ENCODE measurements around the gene HYAL1.
"Not testable (repeated sequence)": the region's sequence is repeated elsewhere in the genome, so short reads cannot be mapped to it uniquely, and the experiment has no call there.

The HYAL1 gene

DNA sequence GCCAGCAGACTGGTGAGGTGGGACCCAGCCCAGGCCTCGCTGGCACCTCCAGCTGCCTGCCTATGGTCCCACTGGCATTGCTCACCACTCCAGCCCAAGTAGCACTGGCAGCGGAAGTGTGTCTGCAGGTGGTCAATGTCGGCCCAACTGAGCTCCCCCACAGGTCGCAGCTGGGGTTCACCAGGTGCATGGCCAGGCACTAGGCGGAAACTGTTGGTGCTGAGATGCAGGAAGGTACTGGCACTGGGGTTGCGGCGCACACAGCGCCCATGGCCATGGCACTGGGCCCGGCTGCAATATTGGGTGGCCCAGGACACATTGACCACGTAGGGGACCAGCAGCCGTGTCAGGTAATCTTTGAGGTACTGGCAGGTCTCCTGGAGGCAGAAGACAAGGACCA lies 14.8 kb upstream of the HYAL1 start:
- no peak for DNase-seq

DNA sequence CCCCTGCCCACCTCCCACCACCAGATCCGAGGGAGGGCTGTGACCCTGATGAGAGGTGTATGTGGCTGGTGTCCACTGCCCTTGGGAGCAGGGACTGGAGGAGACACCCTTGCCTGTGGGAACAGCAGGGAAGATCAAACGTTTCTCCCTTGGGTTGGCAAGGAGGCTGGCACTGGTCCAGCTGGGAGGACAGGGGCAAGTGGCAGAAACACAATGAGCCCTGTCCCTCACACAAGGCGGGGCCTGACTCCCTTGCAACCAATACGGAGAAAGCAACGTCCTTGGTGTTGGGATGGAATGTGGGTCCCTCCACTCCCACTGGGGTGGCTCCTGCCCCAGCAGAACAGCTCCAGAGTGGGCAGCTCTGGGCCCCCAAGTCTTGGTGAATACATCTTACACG lies 13.9 kb upstream of the HYAL1 start:
- no peak for DNase-seq

- DNase-seq = peak; percentile 66
Observed at GRCh38 chr3:50316657-50317242, 13.4 kb upstream of the HYAL1 start.

- no peak for DNase-seq
Observed at GRCh38 chr3:50314816-50315215, 11.4 kb upstream of the HYAL1 start.

- no peak for DNase-seq
Observed at GRCh38 chr3:50314342-50314741, 11.0 kb upstream of the HYAL1 start.

- not testable (repeated sequence) for DNase-seq
Observed at GRCh38 chr3:50312041-50312440, 8.7 kb upstream of the HYAL1 start.

GRCh38 chr3:50304601-50305000 lies 1.2 kb upstream of the HYAL1 start:
- no peak for DNase-seq

- DNase-seq = no peak
Observed at GRCh38 chr3:50302095-50303012, 1.0 kb downstream of the HYAL1 start.

DNA sequence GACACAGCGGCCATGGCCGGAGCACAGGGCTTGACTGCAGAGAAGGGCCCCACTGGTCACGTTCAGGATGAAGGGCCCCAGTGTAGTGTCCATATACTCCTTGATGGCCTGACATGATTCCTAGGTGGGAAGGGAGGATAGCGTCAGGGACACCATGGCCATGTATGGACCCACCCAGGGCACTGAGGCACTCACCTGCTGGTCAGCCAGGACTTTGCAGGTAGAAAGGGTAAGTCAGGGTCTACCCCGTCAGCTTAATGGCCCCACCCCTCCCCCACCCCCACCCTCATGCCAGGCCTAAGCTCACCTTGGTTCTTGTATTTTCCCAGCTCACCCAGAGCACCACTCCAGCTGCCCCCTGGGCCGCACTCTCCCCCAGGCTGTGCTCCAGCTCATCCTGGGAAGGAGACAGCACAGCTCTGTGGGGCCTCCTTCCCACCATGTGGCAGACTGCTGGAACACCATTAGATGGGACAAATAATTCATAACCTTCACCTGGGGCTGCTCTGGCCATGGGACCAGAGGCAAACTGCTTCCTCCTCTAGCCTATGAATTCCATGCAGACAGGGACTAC lies 2.6 kb downstream of the HYAL1 start:
- no peak for DNase-seq

- DNase-seq = peak; percentile 37
Observed at GRCh38 chr3:50299929-50300680, 3.3 kb downstream of the HYAL1 start.

- DNase-seq = no peak
Observed at GRCh38 chr3:50299638-50299928, 3.8 kb downstream of the HYAL1 start.

GRCh38 chr3:50298836-50299637 lies 4.3 kb downstream of the HYAL1 start, which contains the start of the genes HYAL3 and NAA80:
Gene HYAL3 (minus strand): TSS chr3:50299405. CDS start chr3:50295602, 3,803 bp downstream.
Gene NAA80 (minus strand): TSS chr3:50299405. CDS start chr3:50297463, 1,942 bp downstream.
- DNase-seq = peak; percentile 100

DNA sequence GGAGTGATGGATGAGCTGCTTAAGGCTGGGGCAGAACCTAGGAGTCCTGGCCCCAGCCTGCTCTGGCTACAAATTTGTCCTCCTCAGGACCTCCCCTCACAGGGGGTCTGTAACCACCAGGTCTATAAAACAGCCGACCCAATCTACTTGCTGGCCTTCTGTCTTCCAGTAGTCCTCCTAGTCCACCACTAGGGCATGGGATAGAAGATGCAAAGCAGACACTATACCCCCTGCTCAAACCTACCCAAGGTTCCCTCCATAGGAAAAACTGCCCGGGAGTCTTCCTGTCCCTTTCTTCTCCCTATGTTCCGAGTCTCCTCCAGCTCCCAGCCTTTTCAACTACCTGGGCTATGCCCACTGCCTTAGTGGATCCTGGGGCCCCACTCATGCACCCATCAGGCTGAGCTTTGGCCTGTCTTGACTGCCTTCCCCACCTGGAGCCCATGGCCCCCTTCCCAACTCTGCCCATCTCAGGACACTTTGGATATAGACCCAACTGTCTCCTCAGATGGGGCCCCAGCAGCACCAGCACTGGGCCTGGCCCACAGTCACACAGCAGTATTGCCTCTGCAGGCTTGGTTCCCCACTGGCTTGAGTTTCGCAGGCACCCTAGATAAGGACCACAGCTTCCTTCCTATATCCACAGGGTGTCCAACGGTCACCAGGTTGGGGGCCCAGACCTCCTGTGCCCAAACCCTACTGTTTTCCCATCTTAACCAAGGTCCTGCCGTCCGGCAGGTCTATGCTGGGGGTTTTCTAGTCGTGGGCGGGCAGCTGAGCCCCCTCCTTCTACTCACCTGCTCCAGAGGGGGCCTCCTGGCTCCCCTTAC lies 5.3 kb downstream of the HYAL1 start:
- no peak for DNase-seq

DNA sequence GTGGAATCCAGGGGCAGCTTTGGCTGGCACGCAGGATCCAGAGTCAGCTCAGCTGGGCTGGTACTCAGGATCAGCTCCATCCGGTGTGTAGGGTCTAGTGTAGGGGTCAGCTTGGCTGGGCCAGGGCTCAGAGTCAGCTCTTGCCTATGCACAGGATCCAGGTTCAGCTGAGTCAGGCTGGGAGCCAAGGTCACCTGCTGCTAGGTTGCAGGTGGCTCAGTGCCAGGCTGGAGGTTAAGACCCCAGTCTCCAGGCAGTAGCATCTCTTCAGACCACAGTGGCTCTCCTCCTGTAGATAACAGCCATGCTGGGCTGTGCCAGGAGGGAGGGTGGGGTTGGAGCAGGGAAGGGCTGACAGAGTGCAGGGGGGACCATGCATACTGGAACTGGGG lies 6.0 kb downstream of the HYAL1 start:
- DNase-seq = no peak

GRCh38 chr3:50296721-50297383 lies 6.5 kb downstream of the HYAL1 start:
- DNase-seq = no peak

GRCh38 chr3:50295553-50296431 lies 7.6 kb downstream of the HYAL1 start:
- DNase-seq = no peak

GRCh38 chr3:50294492-50295403 lies 8.6 kb downstream of the HYAL1 start:
- DNase-seq = no peak

GRCh38 chr3:50294089-50294488 lies 9.3 kb downstream of the HYAL1 start:
- DNase-seq = no peak

Data from activated CD4-positive, alpha-beta T cell treated with anti-CD3 and anti-CD28 coated beads, Interleukin-2, amount 50 U/mL, for 16 hours (primary cell).